ENCODE measurements around the gene LPP.

DNA sequence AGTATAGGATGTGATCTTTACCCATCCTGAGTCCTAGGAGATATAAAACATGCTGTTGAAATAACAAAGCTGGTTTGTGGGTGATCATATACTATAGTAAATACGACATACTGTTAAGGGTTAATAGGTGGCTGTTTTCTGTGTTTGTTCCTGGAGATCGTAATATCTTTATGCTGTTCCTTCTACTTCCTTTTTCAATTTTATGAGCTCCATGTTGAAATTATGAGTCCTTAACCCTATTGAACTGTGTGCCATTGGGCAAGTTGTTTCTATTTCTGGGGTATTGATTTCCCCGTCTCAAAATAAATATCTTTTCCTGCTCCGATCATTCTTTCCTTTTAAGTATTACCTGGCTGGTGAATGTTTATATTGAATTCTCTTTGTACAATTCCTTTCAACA lies 115.1 kb downstream of the LPP start:
- TF ChIP-seq, protein P1, sequence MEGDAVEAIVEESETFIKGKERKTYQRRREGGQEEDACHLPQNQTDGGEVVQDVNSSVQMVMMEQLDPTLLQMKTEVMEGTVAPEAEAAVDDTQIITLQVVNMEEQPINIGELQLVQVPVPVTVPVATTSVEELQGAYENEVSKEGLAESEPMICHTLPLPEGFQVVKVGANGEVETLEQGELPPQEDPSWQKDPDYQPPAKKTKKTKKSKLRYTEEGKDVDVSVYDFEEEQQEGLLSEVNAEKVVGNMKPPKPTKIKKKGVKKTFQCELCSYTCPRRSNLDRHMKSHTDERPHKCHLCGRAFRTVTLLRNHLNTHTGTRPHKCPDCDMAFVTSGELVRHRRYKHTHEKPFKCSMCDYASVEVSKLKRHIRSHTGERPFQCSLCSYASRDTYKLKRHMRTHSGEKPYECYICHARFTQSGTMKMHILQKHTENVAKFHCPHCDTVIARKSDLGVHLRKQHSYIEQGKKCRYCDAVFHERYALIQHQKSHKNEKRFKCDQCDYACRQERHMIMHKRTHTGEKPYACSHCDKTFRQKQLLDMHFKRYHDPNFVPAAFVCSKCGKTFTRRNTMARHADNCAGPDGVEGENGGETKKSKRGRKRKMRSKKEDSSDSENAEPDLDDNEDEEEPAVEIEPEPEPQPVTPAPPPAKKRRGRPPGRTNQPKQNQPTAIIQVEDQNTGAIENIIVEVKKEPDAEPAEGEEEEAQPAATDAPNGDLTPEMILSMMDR (IDR thresholded peaks at IDR 0.05; ENCODE audit: borderline replicate concordance, extremely low read depth, low read length, poor library complexity, severe bottlenecking) = no peak
- TF ChIP-seq EZH2 (IDR thresholded peaks at IDR 0.05; ENCODE audit: borderline replicate concordance, low read depth, low read length, severe bottlenecking) = no peak

Measured in DND-41 (cell line).